SH-SY5Y (cell line): ENCODE data around the gene DDX4.

Source experiments
- GATA2 ChIP-seq: IDR thresholded peaks from 2 replicates; pipeline ENCODE4 v1.6.1; 2011; ENCODE audit warnings: mild to moderate bottlenecking, low read depth, low read length
- GATA3 ChIP-seq: IDR thresholded peaks from 2 replicates; pipeline ENCODE4 v1.6.1; 2011; ENCODE audit warnings: low read depth, mild to moderate bottlenecking, low read length, moderate library complexity

DDX4 gene

DNA sequence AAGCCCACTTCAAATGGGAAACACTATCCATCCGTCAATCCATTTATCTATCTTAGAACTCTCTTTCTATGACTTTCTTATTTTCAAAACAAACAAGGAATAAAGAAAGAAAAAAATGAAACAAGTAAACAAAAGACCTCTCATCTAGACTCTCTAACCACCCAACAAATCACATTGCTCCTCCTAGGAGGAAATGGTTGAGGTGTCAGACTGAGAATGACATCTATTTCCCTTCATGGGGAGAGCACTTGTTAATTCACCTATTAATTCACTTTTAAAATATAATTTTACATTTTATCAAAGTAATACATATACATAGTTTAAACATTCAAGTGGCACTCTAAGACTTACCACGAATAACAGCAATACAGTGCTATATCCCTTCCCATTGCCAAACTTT, 110.9 kb downstream of the DDX4 start:
- TF ChIP-seq GATA3 (no peak), GATA2 (no peak)

GRCh38 chr5:55850839-55851674, 113.2 kb downstream of the DDX4 start, which contains the start of gene IL31RA:
TSS of gene IL31RA (plus strand) at chr5:55851357. CDS start at chr5:55851571, 214 bp downstream.
- TF ChIP-seq GATA2 (no peak), GATA3 (no peak)

DNA sequence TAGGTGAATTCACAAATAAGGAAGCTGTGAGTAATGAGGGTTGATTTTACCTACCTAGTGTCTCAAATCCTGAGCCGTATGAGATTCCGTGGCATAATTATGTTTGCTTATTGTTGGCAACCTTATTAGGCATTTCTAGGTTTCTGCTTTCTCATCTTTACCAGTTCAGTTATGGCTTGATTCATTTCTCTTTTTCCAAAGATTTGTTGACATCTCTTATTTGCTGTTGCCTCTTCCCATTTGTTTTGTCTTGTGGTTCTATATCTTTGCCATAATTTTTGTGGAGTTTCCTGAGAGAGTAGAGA, 113.8 kb downstream of the DDX4 start:
- no peak for TF ChIP-seq GATA3
- TF ChIP-seq GATA2: no peak

DNA sequence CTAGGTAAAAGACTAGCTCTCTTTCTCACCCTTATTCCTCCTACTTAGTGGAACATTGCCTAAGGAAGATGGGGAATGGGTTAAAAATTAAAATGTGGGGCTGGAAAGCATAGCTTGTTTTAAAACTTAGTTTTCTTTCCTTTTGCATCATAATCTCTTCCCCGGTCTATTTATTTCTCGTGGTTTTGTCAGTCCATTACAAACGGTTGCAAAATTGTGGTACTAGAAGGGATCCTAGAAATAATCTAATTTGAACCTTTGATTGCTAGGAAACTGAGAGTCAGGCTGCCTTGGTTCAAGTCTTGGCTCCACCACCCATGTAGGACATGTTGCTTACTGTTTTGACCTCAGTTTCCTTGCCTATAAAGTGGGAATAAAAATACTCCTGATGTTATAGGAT, 114.6 kb downstream of the DDX4 start:
- TF ChIP-seq GATA3 (no peak), GATA2 (no peak)

- TF ChIP-seq GATA3: no peak
- no peak for TF ChIP-seq GATA2
Observed at GRCh38 chr5:55853041-55853670, 115.3 kb downstream of the DDX4 start.

GRCh38 chr5:55853818-55854217, 116.0 kb downstream of the DDX4 start:
- TF ChIP-seq GATA2: no peak
- TF ChIP-seq GATA3: no peak

GRCh38 chr5:55855509-55855908, 117.6 kb downstream of the DDX4 start:
- TF ChIP-seq GATA2: no peak

DNA sequence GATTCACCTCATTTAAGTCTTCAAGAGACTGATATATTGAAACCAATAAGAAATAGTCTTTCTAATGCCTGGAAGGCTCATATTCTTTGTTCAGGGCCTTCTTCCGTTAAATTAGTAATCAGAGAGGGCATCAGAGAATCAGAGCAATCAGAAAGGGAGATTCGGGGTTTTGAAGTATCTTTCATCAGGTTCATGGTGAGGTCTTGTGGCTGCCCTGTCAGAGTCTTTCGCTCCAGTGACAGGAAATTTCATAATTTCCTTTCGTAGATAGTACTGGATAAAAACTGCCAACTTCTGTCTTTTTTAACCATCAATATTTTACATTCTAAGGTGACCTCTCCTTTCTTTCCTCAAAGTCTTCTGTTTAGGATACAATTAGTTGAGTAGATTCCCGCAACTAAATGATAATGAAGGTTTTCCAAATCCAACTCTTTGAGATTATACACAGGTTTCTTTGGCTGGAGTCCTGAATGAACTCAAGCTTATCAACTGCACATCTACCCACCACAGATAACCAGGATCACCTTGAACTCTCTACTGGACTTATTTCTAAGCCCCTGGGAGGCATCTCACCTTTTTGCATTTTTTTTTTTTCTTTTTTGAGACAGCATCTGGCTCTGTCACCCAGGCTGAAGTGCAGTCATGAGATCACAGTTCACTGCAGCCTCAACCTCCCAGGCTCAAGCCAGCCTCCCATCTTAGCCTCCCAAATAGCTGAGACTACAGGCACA, 118.8 kb downstream of the DDX4 start:
- TF ChIP-seq GATA3 (no peak), GATA2 (no peak)

DNA sequence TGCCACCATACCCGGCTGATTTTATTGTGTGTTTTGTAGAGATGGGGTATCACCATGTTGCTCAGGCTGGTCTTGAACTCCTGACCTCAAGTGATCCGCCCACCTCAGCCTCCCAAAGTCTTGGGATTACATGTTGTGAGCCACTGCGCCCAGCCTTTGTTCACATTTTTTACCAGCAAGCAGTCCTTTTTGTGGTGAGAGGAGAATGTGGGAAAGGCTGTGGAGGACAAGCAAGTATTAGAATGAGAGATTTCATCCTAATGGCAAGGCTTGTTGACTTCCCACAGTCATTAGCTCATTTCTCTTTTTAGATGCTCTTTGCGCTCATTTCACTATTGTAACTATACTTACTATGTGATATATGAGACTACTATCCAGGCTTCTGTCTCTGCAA, 119.4 kb downstream of the DDX4 start:
- TF ChIP-seq GATA3: no peak
- no peak for TF ChIP-seq GATA2

DNA sequence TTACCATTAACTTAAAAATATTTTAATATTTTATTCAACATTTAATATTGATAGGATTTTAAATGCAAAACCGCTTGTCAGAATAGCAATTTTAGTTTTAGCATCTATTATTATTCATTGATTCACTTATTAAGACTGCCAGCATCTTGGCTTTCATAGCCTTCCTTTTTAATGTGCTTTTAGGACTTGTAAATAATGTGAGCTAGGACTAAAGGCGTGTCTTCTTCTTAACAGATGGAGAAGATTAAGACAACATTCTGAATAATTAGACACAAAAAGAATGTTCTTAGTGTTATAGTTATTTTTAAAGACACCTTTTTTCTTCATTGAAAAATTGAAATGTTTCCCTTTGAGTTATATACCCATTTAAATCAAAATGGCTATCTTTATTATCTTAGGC, 120.2 kb downstream of the DDX4 start:
- no peak for TF ChIP-seq GATA2

DNA sequence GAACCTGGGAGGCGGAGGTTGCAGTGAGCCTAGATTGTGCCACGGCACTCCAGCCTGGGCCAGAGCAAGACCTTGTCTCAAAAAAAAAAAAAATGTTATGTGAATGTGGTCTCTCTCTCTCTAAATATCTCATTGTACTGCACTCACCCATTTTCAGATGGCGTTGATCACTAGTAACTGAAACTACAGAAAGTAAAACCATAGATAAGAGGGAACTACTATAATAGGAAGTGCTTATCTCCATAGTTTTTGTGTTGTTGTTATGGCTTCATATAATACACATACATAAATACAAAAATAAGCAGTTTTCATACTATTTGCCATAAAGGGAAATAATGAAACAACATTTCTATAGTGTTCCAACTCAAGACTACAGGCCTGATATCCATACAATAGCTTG, 122.4 kb downstream of the DDX4 start:
- TF ChIP-seq GATA3 (no peak), GATA2 (no peak)

DNA sequence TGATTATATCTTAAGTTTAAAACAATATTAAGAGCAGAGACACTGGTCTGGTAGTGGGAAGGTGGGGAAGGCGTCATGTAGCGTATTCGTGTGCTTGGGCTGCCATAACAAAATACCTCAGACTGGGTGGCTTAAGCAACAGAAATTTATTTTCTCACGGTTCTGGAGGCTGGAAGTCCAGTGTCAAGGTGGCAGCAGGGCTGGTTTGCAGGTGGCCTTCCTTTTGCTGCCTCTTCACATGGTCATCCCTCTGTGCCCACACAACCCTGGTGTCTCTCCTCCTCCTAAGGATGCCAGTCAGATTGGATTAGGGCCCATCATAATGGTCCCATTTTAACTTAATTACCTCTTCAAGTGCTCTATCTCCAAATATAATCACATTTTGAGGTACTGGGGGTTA, 122.8 kb downstream of the DDX4 start:
- TF ChIP-seq GATA3 (no peak), GATA2 (no peak)

DNA sequence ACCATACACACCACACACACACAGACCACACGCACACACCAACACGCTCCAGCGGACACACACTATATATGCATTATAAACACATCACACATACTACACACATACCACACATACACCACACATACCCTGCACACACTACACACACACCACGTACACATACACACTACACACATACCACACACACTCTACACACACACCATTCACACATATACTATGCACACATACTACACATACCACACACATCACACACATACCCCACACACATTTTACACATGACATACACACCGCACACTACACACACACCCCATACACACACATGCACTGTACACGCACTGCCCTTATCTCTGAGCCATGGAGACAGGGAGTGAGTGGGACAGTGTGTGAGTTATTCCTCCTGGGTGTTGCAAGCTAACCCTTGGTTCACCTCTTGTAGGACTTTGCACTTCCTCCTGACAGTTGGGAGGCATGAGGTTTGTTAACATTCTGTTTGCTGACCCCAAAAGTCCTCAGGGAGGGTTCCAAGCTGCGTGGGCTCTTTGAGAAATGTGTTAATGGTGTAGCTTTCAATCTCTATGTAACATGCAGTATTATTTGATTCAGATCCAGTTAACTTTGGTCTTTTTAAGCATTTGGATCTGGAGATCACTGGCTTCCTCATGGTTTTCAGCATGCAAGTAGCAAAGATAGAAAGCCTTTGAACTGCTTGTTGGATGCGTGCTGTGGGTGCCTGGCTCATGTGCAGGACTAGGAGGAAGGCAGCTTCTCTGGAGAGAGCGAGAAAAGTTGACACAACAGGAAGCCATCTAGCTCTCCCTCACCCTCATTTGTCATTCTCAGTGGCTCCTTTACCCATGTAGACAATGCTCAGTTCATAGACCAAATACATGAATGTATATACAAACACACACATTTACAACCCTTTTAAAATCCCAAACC, 127.0 kb downstream of the DDX4 start:
- no peak for TF ChIP-seq GATA2
- no peak for TF ChIP-seq GATA3

- TF ChIP-seq GATA3: no peak
- TF ChIP-seq GATA2: no peak
Observed at GRCh38 chr5:55865831-55866230, 128.0 kb downstream of the DDX4 start.
